Activated CD4-positive, CD25-positive, alpha-beta regulatory T cell treated with anti-CD3 and anti-CD28 coated beads, Interleukin-2, amount 50 U/mL, for 16 hours (primary cell): ENCODE measurements around the gene LAMA2.

Source experiments
- DNase-seq: peaks from one replicate; pipeline ENCODE4 v3.0.0-alpha.2; 2020; ENCODE audit warnings: low read depth, low spot score

LAMA2 gene

DNA sequence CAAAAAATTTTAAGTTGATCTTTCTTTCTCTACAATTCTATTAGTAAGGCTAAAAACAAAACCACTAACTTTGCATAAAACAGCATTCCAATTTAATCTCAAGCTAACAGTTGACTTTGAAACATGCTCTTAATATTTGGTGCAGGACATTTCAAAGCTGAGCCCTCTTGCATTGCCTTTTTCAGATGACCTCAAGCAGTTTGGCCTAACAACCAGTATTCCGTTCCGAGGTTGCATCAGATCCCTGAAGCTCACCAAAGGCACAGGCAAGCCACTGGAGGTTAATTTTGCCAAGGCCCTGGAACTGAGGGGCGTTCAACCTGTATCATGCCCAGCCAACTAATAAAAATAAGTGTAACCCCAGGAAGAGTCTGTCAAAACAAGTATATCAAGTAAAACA lies 633.1 kb downstream of the LAMA2 start:
- DNase-seq = no peak

DNA sequence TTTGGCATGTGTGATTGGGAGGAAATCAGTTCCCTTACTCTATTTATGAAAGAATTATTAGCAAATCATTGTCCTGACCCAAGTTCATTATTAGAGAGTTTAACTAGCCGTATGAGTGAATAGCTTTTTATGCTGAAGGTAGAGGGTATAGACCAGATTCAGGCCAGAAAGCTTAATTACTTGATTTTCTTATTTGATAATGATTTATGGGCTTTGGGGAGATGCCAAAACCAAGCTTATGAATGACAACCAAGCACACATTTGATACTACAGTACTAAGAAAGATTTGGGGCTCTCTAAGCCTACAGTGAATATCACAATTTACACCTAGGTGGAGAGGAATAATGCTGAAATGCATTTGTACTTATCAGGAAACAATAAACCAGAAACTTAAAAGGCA lies 633.8 kb downstream of the LAMA2 start:
- no peak for DNase-seq

DNA sequence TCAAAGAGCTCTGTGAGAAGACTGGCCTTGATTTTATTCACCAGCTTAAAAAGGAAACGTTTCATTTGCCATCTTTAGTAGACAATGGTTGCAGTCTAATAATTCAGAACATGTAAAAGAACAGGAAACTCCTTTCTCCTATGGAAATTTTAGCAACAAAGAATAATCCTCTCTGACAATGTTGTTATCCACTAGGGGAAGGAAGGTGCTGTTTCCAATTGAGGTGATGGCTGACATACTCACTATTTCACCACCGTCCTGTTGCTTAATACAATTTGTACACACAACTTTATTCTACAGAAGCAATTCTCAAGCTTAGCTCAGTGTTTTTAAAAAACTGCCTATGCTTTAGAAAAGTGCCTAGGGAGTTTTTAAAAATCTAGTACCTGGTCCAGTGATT lies 634.4 kb downstream of the LAMA2 start:
- DNase-seq = no peak

DNA sequence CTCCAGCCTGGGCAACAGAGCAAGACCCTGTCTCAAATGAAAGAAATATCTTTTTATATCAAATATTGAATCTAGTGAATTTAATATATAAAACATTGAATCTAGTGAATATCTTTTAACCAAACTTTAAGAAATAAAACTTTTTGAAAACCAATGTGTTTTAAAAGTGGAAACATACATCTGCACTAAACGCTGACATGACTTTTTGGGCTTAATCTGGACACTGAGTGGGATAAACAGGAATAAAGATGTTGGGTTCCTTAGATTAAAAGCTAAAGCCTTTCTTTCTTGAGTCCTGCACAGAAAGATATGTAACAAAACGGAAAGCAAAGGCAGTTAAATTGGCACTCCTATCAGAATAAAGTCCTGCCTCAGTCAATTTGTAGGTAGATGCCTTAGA lies 636.8 kb downstream of the LAMA2 start:
- no peak for DNase-seq

DNA sequence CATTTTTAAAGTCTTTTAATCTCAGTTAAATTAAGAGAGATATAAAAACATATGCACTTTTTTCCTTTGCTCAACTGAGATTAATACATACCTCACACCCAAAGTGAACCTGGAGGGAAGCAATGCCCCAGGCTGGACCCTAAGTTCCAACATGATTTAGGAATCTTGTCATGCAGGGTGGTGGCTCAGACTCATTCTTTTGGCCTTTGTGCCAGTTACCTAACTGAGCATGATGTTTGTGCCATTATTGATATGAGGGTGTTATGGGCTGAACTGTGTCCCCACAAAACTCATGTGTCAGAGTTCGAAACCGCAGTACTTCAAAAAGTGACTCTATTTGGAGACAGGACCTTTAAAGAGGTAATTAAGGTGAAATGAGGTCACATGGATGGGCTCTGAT lies 639.0 kb downstream of the LAMA2 start:
- no peak for DNase-seq

DNA sequence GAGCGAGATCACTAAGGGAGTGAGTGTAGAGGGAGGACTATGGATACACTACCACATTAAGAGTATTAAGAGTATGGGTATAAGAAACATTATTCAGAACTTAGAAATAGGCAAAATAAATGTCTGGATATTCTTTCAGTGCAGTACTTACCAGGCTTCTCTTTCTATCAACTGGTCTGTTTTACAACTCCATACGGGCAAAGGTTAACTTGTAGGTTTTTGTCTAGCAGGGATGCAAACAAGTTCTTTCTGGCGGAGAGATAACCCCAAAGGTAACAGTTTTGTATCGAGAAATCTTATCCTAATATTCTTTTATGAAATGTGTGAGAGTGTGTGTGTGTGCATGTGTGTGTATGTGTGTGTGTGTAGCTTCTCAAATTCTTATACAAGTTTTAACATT lies 640.9 kb downstream of the LAMA2 start:
- DNase-seq = no peak

DNA sequence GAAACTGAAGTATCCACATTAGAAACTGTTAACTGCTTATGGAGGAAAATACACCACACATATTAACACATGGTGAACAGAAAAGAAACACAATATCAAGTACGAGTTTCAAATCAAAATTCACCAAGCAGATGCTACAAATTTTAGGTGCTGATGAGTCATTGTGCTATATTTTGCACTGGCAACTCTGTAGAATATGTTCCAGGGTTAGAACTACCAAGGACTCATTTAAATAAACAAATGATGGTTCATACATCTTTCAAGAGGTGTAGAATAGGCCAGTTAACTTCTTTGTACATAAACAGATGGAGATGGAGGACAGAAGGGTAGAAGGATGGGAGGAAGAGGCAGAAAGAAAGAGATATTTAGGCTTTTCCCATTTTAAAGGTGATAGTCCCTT lies 642.1 kb downstream of the LAMA2 start:
- no peak for DNase-seq

DNA sequence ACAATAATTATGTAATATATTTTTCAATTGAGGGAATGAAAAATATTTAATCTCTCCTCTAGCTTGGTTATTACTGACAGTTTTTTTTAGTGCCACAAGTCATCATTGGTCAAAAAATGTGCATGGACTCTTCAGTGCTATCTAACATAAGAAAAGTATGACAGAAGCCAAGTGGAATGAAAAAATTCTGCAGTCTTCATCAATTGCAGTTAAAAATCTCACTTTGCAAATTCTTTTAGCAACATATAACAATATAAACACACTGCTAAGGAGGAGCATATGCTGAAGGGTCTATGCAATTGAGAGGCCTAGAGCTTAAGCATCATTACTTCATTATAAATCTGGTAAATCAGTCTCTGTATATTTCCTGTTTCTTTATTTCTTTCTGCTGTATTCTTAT lies 652.0 kb downstream of the LAMA2 start:
- no peak for DNase-seq

DNA sequence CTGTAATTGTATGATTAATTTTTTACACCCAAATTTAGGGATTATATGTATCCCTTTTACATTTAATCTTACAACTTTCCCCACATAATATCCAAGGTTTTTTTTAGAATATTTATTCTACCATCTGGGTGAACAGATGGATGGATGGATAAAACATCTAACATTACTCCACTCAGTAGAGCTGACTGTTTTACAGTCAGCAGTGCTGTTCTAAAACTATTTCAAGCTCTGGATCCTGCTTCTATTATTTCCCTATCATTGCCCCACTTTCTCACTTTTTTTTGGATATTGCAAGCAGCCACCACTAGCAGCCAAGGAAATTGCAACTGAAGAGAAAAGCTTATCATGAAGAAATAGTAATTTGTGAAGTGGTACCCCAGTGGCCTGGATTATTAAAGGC lies 653.3 kb downstream of the LAMA2 start:
- DNase-seq = no peak

DNA sequence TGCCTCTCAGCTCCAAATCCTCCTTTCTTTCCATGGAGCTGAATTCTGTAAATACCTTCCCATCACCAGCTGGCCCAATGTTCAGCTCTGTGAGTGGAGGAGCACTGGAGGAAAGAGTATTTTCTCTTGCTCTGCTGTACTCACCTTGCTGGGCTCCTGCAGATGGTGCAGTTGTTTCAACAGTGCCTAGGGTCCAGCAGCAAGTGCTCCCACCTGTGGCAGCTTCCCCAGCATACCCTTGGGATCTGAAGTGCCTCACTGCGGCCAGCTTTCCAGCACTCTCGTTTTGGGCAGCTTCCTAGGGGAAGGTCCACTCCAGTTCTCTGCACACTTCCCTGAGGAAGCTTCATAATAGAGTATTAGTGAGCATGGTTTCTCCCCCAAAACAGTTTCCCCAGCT lies 656.1 kb downstream of the LAMA2 start:
- DNase-seq = no peak

DNA sequence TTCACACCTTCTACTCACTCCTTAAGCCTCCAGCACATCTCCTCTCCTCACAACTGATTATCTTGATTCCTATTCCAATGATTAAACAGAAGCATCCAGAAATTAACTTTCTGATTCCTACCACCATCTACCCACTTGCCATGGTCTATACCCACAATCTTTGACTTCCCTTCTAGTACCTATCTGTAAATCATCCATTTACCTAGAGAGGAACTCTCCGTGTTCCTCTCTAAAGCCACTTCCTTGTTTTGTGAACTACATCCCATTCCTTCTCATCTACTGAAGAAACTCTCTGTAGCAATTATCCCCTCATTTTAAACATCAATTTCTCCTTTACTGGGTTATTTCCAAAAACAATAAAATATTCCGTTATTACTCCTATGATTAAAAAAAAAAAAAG lies 659.8 kb downstream of the LAMA2 start:
- DNase-seq = no peak

DNA sequence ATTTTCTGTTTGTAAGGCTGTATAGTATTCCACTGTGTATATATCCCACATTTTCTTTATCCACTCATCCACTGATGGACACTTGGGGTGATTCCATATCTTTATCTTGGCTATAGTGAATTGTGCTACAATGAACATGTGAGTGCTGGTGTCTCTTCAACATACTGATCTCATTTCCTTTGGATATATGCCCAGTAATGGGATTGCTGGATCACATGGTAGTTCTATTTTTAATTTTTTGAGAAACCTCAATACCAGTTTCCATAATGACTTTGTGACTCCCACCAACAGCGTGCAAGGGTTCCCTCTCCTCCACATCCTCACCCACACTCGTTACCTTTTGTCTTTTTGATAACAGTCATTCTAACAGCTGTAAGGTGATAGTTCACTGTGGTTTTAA lies 661.0 kb downstream of the LAMA2 start:
- DNase-seq = no peak

DNA sequence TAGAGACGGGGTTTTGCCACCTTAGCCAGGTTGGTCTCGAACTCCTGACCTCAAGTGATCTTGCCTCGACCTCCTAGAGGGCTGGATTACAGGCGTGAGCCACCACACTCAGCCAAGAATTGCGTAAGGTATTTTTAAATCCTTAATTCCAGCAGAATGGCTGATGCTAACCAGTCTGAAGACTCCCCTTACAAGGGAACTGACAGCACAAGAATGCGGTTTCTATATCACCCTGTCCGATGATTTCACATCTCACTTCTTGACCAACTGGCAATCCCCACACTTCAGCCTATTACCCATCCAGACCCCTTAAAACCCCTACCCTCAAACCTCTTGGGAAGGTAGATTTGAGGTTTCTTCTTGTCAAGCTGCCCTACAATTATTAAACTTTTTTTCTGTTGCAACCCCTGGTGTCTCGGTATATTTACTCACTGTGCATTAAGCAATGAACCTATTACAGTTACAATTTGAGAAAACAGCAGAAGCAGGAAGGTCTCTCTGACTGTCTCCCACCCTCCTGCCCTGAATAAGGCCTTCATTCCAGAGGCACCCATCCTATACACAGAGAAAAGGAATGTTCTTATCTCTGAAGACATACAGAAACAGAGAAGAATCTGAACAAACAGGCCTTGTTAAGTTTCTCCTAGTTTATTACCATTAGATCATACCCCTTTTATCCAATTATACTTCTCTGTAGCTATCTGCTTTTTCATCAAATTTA lies 662.1 kb downstream of the LAMA2 start:
- DNase-seq = no peak

DNA sequence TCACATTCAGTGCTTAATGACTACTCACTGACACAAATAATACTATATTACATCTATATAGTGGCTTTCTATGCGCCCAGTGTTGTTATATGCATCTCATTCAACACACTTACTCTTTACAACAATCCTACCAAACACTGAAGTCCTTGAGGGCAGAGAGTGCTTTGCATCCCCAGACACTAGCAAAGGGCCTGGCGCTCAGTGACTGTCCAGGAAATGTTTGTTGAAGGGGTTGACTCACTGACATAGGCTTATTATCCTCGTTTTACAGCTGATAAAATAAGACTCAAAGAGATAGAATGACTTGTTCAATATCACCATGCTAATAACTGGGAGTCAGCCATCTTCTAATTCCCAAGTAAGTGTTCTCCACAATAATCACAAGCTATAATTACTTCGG lies 663.8 kb downstream of the LAMA2 start:
- DNase-seq = no peak

DNA sequence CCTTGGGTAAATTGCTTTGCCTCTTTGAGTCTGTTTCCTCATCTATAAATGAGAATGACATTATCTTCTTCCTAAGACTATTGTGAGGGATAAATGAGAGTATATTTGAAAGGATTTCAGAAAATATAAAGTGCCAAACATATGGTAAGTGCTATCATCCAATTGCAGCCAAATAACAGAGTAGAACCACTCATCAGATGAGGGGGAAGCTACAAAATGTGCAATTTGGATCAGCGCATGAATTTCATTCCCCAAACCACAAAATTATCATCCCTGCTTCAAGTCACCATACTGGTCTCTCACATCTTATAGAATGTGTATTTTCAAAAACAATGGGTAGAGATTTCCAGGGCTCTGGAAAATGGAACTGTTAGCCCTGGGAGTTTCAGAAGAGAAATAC lies 668.5 kb downstream of the LAMA2 start:
- DNase-seq = no peak

DNA sequence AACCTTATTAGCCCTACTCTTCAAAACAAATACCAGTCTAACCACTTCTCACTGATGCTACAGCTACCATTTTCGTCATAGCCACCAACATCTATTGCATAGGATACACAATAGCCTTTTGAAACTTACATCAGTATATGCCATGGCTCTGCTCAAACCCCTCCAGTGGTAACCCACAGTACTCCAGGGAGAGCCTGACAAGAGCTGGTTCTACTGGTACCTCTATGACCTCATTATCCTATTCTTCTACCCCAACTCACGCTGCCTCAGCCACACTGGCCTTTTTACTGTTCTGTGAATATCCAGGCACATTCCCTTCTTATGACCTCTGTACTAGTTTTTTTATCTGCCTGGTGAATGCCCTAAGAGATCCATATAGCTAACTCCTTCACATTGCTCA lies 669.5 kb downstream of the LAMA2 start:
- DNase-seq = no peak

DNA sequence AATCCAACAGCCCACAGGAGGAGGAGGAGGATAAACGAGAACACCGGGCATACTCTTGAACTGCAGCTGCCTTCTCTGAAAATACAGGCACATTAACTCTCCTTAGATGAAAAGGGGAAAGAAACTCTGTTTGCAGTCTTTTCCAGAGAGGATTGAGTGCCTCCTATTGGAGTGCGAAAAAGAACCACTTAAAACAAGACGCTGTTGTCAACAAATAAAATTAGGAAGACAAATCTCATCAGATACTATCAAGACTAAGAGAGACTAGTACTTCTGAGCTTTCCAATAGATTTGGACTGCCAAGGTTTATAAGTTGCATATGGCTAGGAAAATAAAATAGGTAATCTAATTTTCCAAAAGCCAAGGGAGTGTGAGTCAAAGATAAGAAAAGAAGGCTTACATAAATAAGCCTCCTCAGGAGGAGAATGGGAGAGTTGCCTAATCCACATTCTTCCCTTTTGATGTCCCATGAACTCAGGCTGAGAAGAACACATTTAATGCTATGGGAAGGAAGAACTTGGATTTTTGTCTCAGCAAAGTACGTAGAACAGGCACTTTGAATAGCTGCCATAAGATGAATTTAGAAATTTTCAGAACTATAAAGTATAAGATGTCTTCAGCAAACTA lies 672.4 kb downstream of the LAMA2 start:
- no peak for DNase-seq

DNA sequence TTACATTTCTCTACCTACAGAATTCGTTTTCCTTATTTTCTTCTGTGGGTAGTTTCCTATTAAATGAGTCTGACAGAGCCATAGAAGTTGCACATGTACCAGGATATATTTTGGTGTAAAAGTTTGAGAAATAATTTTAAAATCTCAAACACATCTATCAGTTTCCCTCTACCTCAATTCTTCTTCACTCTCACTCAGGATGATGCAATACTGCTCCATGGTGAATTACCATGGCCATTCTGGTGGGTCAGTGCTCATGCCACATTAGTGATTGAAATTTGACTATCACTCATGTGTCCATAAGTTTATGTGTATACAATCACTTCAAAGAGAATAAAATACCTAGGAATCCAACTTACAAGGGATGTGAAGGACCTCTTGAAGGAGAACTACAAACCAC lies 675.3 kb downstream of the LAMA2 start:
- DNase-seq = no peak

DNA sequence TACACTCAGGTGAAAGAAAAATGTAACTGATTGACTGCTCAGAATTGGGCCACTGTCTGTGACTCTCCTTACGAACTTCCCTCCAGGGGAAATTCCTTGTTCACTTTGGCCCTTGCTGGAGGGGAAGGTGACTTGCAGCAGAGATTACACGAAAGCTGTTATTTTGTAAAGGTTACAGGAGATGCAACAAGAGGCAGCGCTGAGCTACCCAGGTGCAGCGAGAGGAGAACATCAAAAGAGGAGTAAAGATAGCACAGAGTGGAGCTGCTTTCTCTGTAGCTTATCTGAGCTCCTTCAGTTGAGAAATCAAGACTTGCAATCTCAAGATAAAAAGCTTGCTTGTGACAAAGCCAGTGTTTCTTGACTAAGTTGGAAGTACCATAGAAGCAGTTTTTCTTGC lies 682.4 kb downstream of the LAMA2 start:
- DNase-seq = no peak

DNA sequence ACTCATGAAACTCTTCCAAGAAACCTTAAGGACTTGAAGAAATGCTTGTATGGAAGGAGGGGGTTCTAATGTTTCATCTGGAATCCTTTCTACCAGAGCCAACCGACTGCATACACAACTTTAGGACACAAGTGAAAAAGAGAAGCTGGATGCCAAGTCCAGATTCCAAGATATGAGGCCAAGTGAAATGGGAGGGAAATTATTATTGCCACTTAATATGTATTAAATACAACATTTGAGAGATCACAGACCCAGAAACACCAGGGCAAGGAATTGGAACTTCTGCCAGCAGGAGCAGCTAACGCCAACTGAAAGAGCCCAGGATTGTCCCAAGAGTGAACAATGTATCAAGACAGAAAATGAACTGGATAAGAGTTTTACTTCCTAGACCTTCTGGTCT lies 682.9 kb downstream of the LAMA2 start:
- no peak for DNase-seq
